HG03196 (cell line): Measurements from ENCODE around the gene KLHDC3.
A peak's percentile ranks its signal among the peaks of the same experiment; 100 is the strongest.
"Not testable (repeated sequence)": the region's sequence is repeated elsewhere in the genome, so short reads cannot be mapped to it uniquely, and the experiment has no call there.

Source experiments
- ATAC-seq: cut with Tn5 transposase; IDR thresholded peaks from one replicate; pipeline ENCODE4 v1.9.1; 2021; ENCODE audit not compliant: unreplicated experiment

KLHDC3 gene

GRCh38 chr6:42987533-42988451 lies 26.3 kb upstream of the KLHDC3 start:
- no peak for ATAC-seq

GRCh38 chr6:42988486-42989020 lies 25.5 kb upstream of the KLHDC3 start:
- no peak for ATAC-seq

- ATAC-seq = no peak
Measured at GRCh38 chr6:42989923-42990322, 24.1 kb upstream of the KLHDC3 start.

GRCh38 chr6:42993445-42993844 lies 20.6 kb upstream of the KLHDC3 start:
- no peak for ATAC-seq

- ATAC-seq = no peak
Measured at GRCh38 chr6:42996513-42996912, 17.5 kb upstream of the KLHDC3 start.

- ATAC-seq = not testable (repeated sequence)
Measured at GRCh38 chr6:42998205-42998604, 15.8 kb upstream of the KLHDC3 start.

- no peak for ATAC-seq
Measured at GRCh38 chr6:43001843-43002242, 12.2 kb upstream of the KLHDC3 start.

- no peak for ATAC-seq
Measured at GRCh38 chr6:43005844-43006243, 8.2 kb upstream of the KLHDC3 start.

GRCh38 chr6:43006251-43006650 lies 7.8 kb upstream of the KLHDC3 start:
- ATAC-seq = no peak

- ATAC-seq = no peak
Measured at GRCh38 chr6:43007126-43007525, 6.9 kb upstream of the KLHDC3 start.

- no peak for ATAC-seq
Measured at GRCh38 chr6:43009124-43009523, 4.9 kb upstream of the KLHDC3 start.

GRCh38 chr6:43011207-43011606 lies 2.8 kb upstream of the KLHDC3 start:
- ATAC-seq = no peak

- ATAC-seq = no peak
Measured at GRCh38 chr6:43012364-43012763, 1.7 kb upstream of the KLHDC3 start.

- ATAC-seq = peak; percentile 2
Measured at GRCh38 chr6:43013097-43013842, 779 bp upstream of the KLHDC3 start.

GRCh38 chr6:43014434-43014909 lies 423 bp downstream of the KLHDC3 start:
- ATAC-seq = no peak

- ATAC-seq = no peak
Measured at GRCh38 chr6:43016176-43016942, 2.3 kb downstream of the KLHDC3 start.

- no peak for ATAC-seq
Measured at GRCh38 chr6:43016943-43017334, 2.9 kb downstream of the KLHDC3 start.

- ATAC-seq = no peak
Measured at GRCh38 chr6:43019152-43019551, 5.1 kb downstream of the KLHDC3 start.

- ATAC-seq = no peak
Measured at GRCh38 chr6:43020052-43020705, 6.1 kb downstream of the KLHDC3 start.

- no peak for ATAC-seq
Measured at GRCh38 chr6:43020847-43021246, 6.8 kb downstream of the KLHDC3 start.
